ENCODE data around the gene SLC16A2.
"Not testable (repeated sequence)": the region's sequence is repeated elsewhere in the genome, so short reads cannot be mapped to it uniquely, and the experiment has no call there.

Gene SLC16A2

GRCh38 chrX:74448669-74449068 is 27.4 kb downstream of the SLC16A2 start:
- DNase-seq: no peak

- DNase-seq: peak; percentile 61
These were observed 28.1 kb downstream of the SLC16A2 start for GRCh38 chrX:74449322-74449936.

- no peak for DNase-seq
These were observed 28.6 kb downstream of the SLC16A2 start for GRCh38 chrX:74449937-74450330.

GRCh38 chrX:74450803-74451449 is 29.6 kb downstream of the SLC16A2 start:
- no peak for DNase-seq

GRCh38 chrX:74451450-74452198 is 30.3 kb downstream of the SLC16A2 start:
- no peak for DNase-seq

GRCh38 chrX:74452199-74452481 is 30.8 kb downstream of the SLC16A2 start:
- DNase-seq: no peak

GRCh38 chrX:74453178-74453577 is 31.9 kb downstream of the SLC16A2 start:
- peak; percentile 29 for DNase-seq

- not testable (repeated sequence) for DNase-seq
These were observed 32.9 kb downstream of the SLC16A2 start for GRCh38 chrX:74454233-74454632.

- no peak for DNase-seq
These were observed 37.4 kb downstream of the SLC16A2 start for GRCh38 chrX:74458736-74459135.

- no peak for DNase-seq
These were observed 40.1 kb downstream of the SLC16A2 start for GRCh38 chrX:74461384-74461783.

GRCh38 chrX:74464722-74465121 is 43.4 kb downstream of the SLC16A2 start:
- DNase-seq: no peak

- DNase-seq: no peak
These were observed 44.1 kb downstream of the SLC16A2 start for GRCh38 chrX:74465424-74465823.

GRCh38 chrX:74467656-74468055 is 46.4 kb downstream of the SLC16A2 start:
- DNase-seq: no peak

- not testable (repeated sequence) for DNase-seq
These were observed 51.8 kb downstream of the SLC16A2 start for GRCh38 chrX:74473116-74473515.

GRCh38 chrX:74490247-74490646 is 69.0 kb downstream of the SLC16A2 start:
- no peak for DNase-seq

- DNase-seq: peak; percentile 80
These were observed 71.5 kb downstream of the SLC16A2 start for GRCh38 chrX:74492720-74493201.

GRCh38 chrX:74493806-74494205 is 72.5 kb downstream of the SLC16A2 start:
- DNase-seq: peak; percentile 52

- no peak for DNase-seq
These were observed 77.6 kb downstream of the SLC16A2 start for GRCh38 chrX:74498924-74499323.

- DNase-seq: no peak
These were observed 78.8 kb downstream of the SLC16A2 start for GRCh38 chrX:74500067-74500466.

GRCh38 chrX:74500555-74500954 is 79.3 kb downstream of the SLC16A2 start:
- DNase-seq: no peak

GRCh38 chrX:74505437-74505836 is 84.1 kb downstream of the SLC16A2 start:
- peak; percentile 72 for DNase-seq

GRCh38 chrX:74506317-74507115 is 85.2 kb downstream of the SLC16A2 start:
- no peak for DNase-seq

- DNase-seq: no peak
These were observed 85.9 kb downstream of the SLC16A2 start for GRCh38 chrX:74507191-74507590.

All from NCI-H2171 treated with DMSO at 0.1 percent for 48 hours (cell line).